ENCODE measurements around the gene HLA-DPB1.

HLA-DPB1 gene

DNA sequence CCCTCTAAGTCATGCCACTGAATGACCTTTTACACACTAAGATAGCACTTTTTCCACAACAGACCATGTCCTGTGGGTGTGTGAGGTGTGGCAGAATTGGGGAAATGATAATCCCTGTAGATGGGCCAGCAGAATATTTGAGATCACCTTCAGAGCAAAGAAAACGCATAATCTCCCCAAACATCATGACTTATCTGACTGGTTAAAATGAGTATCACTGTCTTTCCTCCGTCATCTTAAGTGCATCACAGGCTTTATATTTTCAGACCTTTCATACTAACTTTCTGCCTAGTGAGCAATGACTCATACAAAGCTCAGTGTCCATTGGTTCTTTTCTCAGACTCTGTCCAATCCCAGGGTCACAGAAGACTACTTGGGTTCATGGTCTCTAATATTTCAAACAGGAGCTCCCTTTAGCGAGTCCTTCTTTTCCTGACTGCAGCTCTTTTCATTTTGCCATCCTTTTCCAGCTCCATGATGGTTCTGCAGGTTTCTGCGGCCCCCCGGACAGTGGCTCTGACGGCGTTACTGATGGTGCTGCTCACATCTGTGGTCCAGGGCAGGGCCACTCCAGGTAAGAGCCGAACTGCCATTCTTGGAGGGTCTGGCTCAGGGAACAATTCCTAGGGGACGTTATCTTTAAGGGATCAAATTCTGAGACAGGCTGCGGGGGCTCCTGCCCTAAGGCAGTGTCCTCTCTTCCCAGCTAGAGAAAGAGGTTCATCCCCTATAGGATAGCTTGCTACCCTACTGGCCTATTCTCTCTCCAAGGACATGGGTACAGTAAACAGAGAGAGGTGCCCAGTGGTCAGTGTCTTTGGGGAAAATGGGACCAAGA is at the start of gene HLA-DPB1:
HLA-DPB1 (plus strand) TSS at position 423 of the 838 bp plus-strand sequence; CDS start at position 475, 52 bp downstream.
- peak; percentile 68 for DNase-seq (ENCODE audit: low read depth)
- TF ChIP-seq, protein P1, sequence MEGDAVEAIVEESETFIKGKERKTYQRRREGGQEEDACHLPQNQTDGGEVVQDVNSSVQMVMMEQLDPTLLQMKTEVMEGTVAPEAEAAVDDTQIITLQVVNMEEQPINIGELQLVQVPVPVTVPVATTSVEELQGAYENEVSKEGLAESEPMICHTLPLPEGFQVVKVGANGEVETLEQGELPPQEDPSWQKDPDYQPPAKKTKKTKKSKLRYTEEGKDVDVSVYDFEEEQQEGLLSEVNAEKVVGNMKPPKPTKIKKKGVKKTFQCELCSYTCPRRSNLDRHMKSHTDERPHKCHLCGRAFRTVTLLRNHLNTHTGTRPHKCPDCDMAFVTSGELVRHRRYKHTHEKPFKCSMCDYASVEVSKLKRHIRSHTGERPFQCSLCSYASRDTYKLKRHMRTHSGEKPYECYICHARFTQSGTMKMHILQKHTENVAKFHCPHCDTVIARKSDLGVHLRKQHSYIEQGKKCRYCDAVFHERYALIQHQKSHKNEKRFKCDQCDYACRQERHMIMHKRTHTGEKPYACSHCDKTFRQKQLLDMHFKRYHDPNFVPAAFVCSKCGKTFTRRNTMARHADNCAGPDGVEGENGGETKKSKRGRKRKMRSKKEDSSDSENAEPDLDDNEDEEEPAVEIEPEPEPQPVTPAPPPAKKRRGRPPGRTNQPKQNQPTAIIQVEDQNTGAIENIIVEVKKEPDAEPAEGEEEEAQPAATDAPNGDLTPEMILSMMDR (conservative IDR thresholded peaks at IDR 0.05; ENCODE audit: control insufficient read depth, insufficient read depth, low read depth, low read length), result no peak

DNA sequence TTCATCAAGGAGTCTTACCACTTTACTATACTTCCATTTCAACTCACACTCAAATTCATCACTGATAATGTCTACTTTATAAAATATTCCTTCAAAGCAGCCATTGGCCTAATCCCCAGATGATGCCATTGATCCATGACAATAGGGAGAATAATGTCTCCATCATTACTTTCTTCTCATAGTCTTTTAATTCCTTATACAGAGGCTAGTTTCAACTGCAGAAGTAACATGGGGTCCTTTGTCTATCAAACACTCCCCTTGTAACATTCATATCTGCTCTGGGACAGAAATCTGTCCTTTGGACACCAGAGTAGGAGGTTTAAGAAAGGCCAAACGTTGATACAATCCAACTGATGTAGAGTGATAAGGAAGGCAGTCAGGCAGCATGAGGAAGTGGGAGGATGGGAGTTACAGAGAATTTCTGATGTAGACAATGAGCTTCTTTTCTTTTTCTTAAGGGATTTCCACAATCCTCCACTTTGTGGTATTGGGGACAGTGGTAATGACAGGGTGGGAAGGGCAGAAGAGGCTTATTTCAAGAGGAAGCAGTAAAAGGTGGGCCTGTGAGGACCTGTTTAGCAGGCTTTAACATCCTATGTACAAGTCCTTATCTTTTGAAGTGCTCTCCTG is 47.5 kb upstream of the HLA-DPB1 start:
- no peak for DNase-seq (ENCODE audit: low read depth)
- TF ChIP-seq, protein P1 (conservative IDR thresholded peaks at IDR 0.05; ENCODE audit: control insufficient read depth, insufficient read depth, low read depth, low read length), result no peak
- no peak overlapping the region for H3K4me3 ChIP-seq (ENCODE audit: control insufficient read depth, low read depth, low read length)

More for the DNA sequence above, at the start of gene HLA-DPB1:
- H3K4me3 ChIP-seq (ENCODE audit: control insufficient read depth, low read depth, low read length), result no peak within 1 kb of the TSS

DNA sequence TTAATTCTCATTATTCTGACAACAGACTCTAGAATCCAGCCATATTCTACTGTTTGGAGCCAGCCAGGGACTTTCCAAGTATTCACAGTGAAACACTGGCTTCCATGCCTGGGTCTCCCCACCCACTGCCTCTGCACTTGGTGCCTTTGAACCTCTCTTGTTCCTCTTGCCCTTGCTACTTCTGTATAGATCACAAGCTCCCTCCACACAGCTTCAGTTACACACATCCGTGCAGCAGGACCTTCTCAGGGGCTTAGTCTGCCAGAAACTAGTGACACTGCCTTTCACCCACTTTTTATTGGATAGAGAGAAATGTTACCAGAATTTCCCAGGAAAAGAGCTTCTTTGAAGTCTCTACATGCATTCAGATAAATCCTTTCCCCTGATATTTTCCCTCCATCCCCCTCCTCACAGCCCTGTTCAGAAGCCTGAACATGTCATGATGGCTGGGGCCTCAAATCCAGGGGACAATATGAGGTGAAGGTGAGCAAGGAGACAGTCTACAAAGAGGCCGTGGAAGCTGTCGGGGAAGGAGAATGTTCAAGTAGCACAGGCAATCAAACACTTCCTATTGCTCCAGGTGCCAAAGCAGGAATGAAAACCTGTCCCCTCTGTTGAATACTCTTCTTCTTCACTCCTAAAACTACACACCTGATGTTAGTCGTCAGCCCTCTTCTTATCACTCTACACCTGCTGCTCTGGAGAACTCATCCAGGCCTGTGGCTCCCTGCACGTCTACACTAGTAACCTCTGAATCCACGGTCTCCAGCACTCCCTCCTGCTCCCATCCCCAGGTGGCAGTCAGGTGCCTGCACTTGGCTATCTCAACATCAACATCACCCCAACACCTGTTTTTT is 46.2 kb upstream of the HLA-DPB1 start:
- TF ChIP-seq, protein P1 (conservative IDR thresholded peaks at IDR 0.05; ENCODE audit: control insufficient read depth, insufficient read depth, low read depth, low read length), result no peak
- peak; percentile 1 for DNase-seq (ENCODE audit: low read depth)
- no peak overlapping the region for H3K4me3 ChIP-seq (ENCODE audit: control insufficient read depth, low read depth, low read length)

DNA sequence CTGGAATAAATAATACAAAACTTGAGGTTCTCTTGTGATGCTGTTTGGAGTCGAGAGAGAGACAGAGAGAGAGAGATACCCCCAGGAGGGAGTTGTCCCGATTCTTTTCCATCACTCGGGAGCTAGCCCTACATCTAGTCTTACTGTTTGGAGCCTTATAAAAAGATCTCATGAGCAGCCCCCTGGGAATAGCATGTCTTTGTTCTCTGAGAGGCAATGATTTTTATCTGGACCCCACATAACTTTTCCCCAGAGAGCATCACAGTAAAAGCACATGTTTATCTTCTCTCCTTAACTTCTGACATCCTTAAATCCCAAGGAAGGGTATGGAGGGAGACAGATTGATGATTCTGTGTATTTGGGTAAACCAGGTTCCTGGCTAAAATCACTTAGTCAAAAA is 45.5 kb upstream of the HLA-DPB1 start:
- H3K4me3 ChIP-seq (ENCODE audit: control insufficient read depth, low read depth, low read length), result no peak overlapping the region
- TF ChIP-seq, protein P1 (conservative IDR thresholded peaks at IDR 0.05; ENCODE audit: control insufficient read depth, insufficient read depth, low read depth, low read length), result no peak
- no peak for DNase-seq (ENCODE audit: low read depth)

DNA sequence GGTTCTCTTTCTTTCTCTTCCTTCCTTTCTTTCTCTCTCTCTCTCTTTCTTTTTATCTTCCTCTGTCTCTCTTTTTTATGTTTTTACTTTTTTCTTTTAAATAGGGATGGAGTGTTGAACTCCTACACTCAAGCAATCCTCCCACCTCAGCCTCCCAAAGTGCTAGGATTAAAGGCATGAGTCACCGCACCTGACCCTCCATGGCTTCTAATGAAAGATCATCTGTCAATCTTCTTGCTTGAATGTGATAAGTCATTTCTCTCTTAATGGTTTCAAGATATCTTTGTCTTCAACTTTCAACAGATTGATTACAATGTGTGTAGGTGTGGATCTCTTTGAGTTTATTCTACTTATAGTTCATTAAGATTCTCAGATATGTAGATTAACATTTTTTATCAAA is 41.2 kb upstream of the HLA-DPB1 start:
- TF ChIP-seq, protein P1 (conservative IDR thresholded peaks at IDR 0.05; ENCODE audit: control insufficient read depth, insufficient read depth, low read depth, low read length), result no peak
- DNase-seq (ENCODE audit: low read depth), result no peak
- no peak overlapping the region for H3K4me3 ChIP-seq (ENCODE audit: control insufficient read depth, low read depth, low read length)

DNA sequence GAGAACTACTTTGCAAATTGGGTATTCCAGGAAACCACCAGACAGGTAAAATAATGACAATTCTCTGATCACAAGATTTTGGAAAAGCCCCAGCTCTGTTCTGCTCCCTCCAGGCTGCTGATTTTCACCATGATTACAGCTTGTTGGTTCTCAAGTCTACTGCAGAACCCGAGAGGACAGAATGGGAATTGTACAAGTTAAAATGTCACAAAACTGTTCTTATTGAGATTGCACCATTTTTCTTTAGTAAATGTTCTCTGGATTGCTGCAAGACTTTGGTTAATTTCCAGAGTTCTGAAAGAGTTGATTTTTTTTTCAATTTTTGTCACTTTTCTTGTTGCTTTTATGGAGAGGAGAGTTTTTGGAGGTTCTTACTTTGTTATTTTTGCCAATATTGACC is 39.3 kb upstream of the HLA-DPB1 start:
- TF ChIP-seq, protein P1 (conservative IDR thresholded peaks at IDR 0.05; ENCODE audit: control insufficient read depth, insufficient read depth, low read depth, low read length), result no peak
- DNase-seq (ENCODE audit: low read depth), result no peak
- no peak overlapping the region for H3K4me3 ChIP-seq (ENCODE audit: control insufficient read depth, low read depth, low read length)
